ENCODE data around the gene DICER1. TPM values are rescaled to one million over a fixed set of nuclear protein-coding genes. Genes with fewer than 3 reads are reported as not detected.

DICER1 gene
- total and polyA plus RNA-seq, 2 experiments from 2014 or later, result 21.4 to 59.2 TPM

DNA sequence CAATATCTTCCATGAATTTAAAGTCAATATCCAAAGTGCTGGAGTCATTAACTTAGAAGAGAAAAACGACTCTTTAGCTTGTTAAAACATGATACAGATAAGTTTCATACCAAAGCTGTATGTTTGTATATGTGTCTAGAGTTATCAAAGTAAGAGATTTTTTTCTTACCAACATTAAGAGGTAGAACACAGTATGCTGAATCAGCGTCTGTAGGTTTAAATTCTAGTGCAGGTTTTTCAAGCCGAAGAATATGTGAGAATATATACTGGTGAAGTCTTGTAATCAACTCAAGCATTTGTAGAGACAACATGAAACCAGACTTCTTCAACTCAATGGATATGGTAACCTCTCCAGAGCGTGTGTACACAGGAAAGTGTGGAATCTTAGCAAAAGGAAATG lies 49.6 kb downstream of the DICER1 start (continued):
- TF ChIP-seq, protein P1, sequence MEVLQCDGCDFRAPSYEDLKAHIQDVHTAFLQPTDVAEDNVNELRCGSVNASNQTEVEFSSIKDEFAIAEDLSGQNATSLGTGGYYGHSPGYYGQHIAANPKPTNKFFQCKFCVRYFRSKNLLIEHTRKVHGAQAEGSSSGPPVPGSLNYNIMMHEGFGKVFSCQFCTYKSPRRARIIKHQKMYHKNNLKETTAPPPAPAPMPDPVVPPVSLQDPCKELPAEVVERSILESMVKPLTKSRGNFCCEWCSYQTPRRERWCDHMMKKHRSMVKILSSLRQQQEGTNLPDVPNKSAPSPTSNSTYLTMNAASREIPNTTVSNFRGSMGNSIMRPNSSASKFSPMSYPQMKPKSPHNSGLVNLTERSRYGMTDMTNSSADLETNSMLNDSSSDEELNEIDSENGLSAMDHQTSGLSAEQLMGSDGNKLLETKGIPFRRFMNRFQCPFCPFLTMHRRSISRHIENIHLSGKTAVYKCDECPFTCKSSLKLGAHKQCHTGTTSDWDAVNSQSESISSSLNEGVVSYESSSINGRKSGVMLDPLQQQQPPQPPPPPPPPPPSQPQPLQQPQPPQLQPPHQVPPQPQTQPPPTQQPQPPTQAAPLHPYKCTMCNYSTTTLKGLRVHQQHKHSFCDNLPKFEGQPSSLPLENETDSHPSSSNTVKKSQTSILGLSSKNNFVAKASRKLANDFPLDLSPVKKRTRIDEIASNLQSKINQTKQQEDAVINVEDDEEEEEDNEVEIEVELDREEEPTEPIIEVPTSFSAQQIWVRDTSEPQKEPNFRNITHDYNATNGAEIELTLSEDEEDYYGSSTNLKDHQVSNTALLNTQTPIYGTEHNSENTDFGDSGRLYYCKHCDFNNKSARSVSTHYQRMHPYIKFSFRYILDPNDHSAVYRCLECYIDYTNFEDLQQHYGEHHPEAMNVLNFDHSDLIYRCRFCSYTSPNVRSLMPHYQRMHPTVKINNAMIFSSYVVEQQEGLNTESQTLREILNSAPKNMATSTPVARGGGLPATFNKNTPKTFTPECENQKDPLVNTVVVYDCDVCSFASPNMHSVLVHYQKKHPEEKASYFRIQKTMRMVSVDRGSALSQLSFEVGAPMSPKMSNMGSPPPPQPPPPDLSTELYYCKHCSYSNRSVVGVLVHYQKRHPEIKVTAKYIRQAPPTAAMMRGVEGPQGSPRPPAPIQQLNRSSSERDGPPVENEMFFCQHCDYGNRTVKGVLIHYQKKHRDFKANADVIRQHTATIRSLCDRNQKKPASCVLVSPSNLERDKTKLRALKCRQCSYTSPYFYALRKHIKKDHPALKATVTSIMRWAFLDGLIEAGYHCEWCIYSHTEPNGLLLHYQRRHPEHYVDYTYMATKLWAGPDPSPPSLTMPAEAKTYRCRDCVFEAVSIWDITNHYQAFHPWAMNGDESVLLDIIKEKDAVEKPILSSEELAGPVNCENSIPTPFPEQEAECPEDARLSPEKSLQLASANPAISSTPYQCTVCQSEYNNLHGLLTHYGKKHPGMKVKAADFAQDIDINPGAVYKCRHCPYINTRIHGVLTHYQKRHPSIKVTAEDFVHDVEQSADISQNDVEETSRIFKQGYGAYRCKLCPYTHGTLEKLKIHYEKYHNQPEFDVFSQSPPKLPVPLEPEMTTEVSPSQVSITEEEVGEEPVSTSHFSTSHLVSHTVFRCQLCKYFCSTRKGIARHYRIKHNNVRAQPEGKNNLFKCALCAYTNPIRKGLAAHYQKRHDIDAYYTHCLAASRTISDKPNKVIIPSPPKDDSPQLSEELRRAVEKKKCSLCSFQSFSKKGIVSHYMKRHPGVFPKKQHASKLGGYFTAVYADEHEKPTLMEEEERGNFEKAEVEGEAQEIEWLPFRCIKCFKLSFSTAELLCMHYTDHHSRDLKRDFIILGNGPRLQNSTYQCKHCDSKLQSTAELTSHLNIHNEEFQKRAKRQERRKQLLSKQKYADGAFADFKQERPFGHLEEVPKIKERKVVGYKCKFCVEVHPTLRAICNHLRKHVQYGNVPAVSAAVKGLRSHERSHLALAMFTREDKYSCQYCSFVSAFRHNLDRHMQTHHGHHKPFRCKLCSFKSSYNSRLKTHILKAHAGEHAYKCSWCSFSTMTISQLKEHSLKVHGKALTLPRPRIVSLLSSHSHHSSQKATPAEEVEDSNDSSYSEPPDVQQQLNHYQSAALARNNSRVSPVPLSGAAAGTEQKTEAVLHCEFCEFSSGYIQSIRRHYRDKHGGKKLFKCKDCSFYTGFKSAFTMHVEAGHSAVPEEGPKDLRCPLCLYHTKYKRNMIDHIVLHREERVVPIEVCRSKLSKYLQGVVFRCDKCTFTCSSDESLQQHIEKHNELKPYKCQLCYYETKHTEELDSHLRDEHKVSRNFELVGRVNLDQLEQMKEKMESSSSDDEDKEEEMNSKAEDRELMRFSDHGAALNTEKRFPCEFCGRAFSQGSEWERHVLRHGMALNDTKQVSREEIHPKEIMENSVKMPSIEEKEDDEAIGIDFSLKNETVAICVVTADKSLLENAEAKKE (CRISPR knock-in tag; IDR thresholded peaks at IDR 0.05), result no peak
- TF ChIP-seq CREB1 (CRISPR knock-in tag; IDR thresholded peaks at IDR 0.05; ENCODE audit: low read depth) (no peak), JUNB (IDR thresholded peaks at IDR 0.05; ENCODE audit: unreplicated experiment) (no peak), EZH2phosphoT487 (IDR thresholded peaks at IDR 0.05; ENCODE audit: unreplicated experiment) (no peak), EZH2 (IDR thresholded peaks at IDR 0.05; ENCODE audit: low read depth, unreplicated experiment) (no peak)

DNA sequence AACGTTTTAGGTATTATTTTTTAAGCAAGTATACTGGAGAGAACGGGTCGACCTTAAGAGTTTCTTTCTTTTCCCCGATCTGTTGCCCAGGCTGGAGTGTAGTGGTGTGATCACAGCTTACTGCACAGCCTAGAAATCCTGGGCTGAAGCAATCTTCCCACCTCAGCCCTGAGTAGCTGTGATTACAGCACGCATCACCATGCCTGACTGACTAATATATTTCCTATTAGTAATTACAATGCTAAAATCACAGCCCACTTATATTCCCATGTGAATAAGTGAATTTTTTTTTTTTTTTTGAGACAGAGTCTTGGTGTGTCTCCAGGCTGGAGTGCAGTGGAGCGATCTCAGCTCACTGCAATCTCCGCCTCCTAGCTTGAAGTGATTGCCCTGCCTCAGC lies 50.4 kb downstream of the DICER1 start:
- no peaks in the 10 kb centered on the region; the same call in 2 of the 3 replicates for H3K9me3 Mint-ChIP-seq
- Histone ChIP-seq H4K20me1 (replicated peaks; ENCODE audit: insufficient read depth) (no peaks in the 10 kb centered on the region), H3K36me3 (ENCODE audit: insufficient read depth) (peaks cover 40% of the 10 kb centered on the region), H3K27me3 (ENCODE audit: insufficient read depth) (no peaks in the 10 kb centered on the region), H2AFZ (no peak overlapping the region), H3F3A (replicated peaks; ENCODE audit: low read depth) (no peaks in the 10 kb centered on the region), H3K4me2 (no peak overlapping the region), H3K4me1 (ENCODE audit: insufficient read depth) (no peaks in the 10 kb centered on the region), H3K27ac (ENCODE audit: low read depth) (no peak overlapping the region), H3K9me2 (ENCODE audit: insufficient read depth) (no peaks in the 10 kb centered on the region), H3K79me2 (replicated peaks; ENCODE audit: insufficient read depth) (0 out of 2 replicates have a peak, but pooled peaks cover 4% of the 10 kb centered on the region), H3K4me3 (no peak overlapping the region)
- DNase-seq (ENCODE audit: low spot score) (no peak), ATAC-seq (no peak)
- no peak overlapping the region for H3K27ac Mint-ChIP-seq
- no peaks in the 10 kb centered on the region for H3K27me3 Mint-ChIP-seq (ENCODE audit: insufficient read depth, low read depth, poor library complexity)
- no peak overlapping the region for H3K4me3 Mint-ChIP-seq
- H3K4me1 Mint-ChIP-seq, result no peaks in the 10 kb centered on the region
- peaks cover 67% of the 10 kb centered on the region for H3K36me3 Mint-ChIP-seq (ENCODE audit: low read depth)
- TF ChIP-seq, protein P2, sequence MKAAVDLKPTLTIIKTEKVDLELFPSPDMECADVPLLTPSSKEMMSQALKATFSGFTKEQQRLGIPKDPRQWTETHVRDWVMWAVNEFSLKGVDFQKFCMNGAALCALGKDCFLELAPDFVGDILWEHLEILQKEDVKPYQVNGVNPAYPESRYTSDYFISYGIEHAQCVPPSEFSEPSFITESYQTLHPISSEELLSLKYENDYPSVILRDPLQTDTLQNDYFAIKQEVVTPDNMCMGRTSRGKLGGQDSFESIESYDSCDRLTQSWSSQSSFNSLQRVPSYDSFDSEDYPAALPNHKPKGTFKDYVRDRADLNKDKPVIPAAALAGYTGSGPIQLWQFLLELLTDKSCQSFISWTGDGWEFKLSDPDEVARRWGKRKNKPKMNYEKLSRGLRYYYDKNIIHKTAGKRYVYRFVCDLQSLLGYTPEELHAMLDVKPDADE (IDR thresholded peaks at IDR 0.05), result no peak
- TF ChIP-seq ZNF331 (CRISPR knock-in tag; IDR thresholded peaks at IDR 0.05; ENCODE audit: low read depth) (no peak), POLR2AphosphoS5 (IDR thresholded peaks at IDR 0.05; ENCODE audit: low read depth) (no peak), CREB1 (CRISPR knock-in tag; IDR thresholded peaks at IDR 0.05; ENCODE audit: low read depth) (no peak), EZH2 (IDR thresholded peaks at IDR 0.05; ENCODE audit: low read depth, unreplicated experiment) (no peak)
- TF ChIP-seq, protein P1 (CRISPR knock-in tag; IDR thresholded peaks at IDR 0.05), result no peak
